ENCODE results near the gene STUB1. TPM values are rescaled to one million over a fixed set of nuclear protein-coding genes. Genes with fewer than 3 reads are reported as not detected.

Gene STUB1
- total and polyA plus RNA-seq, 4 experiments from 2014 or later, result 97.2 to 181 (median 128) TPM

- DNase-seq, result no peak
- Histone ChIP-seq H3K36me3 (ENCODE audit: insufficient read depth, low read length) (no peaks in the 10 kb centered on the region), H3K4me3 (ENCODE audit: low read length in 2 of 2) (no peak overlapping the region), H3K27me3 (ENCODE audit: insufficient read depth, low read length) (no peaks in the 10 kb centered on the region), H3K27ac (ENCODE audit: low read depth, low read length) (no peak overlapping the region), H3K4me1 (ENCODE audit: insufficient read depth, low read length) (peaks cover 33% of the 10 kb centered on the region), H3K9me3 (ENCODE audit: control insufficient read depth in 1 of 2, low read length in 2 of 2) (no peaks in the 10 kb centered on the region)
- Mint-ChIP-seq H3K27ac (peak overlapping the region in 1 of 7 donors; percentile 71), H3K9me3 (peaks cover 0 to 7% (median 0%) of the 10 kb centered on the region in 8 donors), H3K36me3 (peaks cover 0 to 7% of the 10 kb centered on the region in 2 donors), H3K27me3 (peaks cover 0 to 3% of the 10 kb centered on the region in 2 donors), H3K4me3 (peak overlapping the region in 2 of 8 donors; percentile 10 to 17), H3K4me1 (peaks cover 0 to 18% (median 5%) of the 10 kb centered on the region in 4 donors)
- intact Hi-C loops (cut with micrococcal nuclease), result loop anchor here (5.0 kb wide), 1 partner anchor 1333 kb away; the partner anchor contains the start of gene TBL3
- POLR2A ChIA-PET (ENCODE audit: partially characterized antibody), result interaction anchor here (1.1 to 3.5 kb wide), 2 partner anchors 9 to 41 kb away, joined by 3 to 14 read pairs; partner anchors contain the start of gene STUB1
- CTCF ChIA-PET (ENCODE audit: partially characterized antibody), result interaction anchor here (0.5 kb wide), 1 partner anchor 501 kb away, joined by 4 read pairs; no protein-coding TSS in a partner anchor
Measured at GRCh38 chr16:638836-639235, 41.4 kb upstream of the STUB1 start.

GRCh38 chr16:640614-641013 is 39.6 kb upstream of the STUB1 start:
- H3K27ac ChIP-seq (ENCODE audit: low read depth, low read length), result no peak overlapping the region
- H3K4me1 ChIP-seq (ENCODE audit: insufficient read depth, low read length), result peaks cover 22% of the 10 kb centered on the region
- peaks cover 0 to 3% of the 10 kb centered on the region in 2 donors for H3K27me3 Mint-ChIP-seq
- no peaks in the 10 kb centered on the region for H3K9me3 ChIP-seq (ENCODE audit: control insufficient read depth in 1 of 2, low read length in 2 of 2)
- intact Hi-C loops (cut with micrococcal nuclease), result no loop called here
- H3K4me1 Mint-ChIP-seq, result peaks cover 0 to 28% (median 5%) of the 10 kb centered on the region in 4 donors
- H3K4me3 Mint-ChIP-seq, result peak overlapping the region; percentile 43 to 64 (median 54)
- ChIA-PET CTCF (ENCODE audit: partially characterized antibody) (no interaction called here), POLR2A (ENCODE audit: partially characterized antibody) (no interaction called here)
- no peaks in the 10 kb centered on the region for H3K27me3 ChIP-seq (ENCODE audit: insufficient read depth, low read length)
- H3K27ac Mint-ChIP-seq, result peak overlapping the region in 2 of 7 donors; percentile 35 to 42
- H3K36me3 Mint-ChIP-seq, result peaks cover 0 to 7% of the 10 kb centered on the region in 2 donors
- no peak overlapping the region for H3K4me3 ChIP-seq (ENCODE audit: low read length in 2 of 2)
- peaks cover 0 to 7% (median 0%) of the 10 kb centered on the region in 8 donors for H3K9me3 Mint-ChIP-seq
- DNase-seq, result no peak
- no peaks in the 10 kb centered on the region for H3K36me3 ChIP-seq (ENCODE audit: insufficient read depth, low read length)

GRCh38 chr16:641326-642188 is 38.7 kb upstream of the STUB1 start, which contains the start of gene MCRIP2:
Gene MCRIP2, plus strand, starts transcription at chr16:641828. Its CDS starts 164 bp downstream, at chr16:641992.
- Histone ChIP-seq H3K4me1 (ENCODE audit: insufficient read depth, low read length) (peaks cover 22% of the 10 kb centered on the region), H3K27me3 (ENCODE audit: insufficient read depth, low read length) (no peaks in the 10 kb centered on the region), H3K27ac (ENCODE audit: low read depth, low read length) (peak within 1 kb of the TSS; percentile 37), H3K36me3 (ENCODE audit: insufficient read depth, low read length) (no peaks in the 10 kb centered on the region), H3K4me3 (ENCODE audit: low read length in 2 of 2) (peak within 1 kb of the TSS; percentile 17 to 45), H3K9me3 (ENCODE audit: control insufficient read depth in 1 of 2, low read length in 2 of 2) (no peaks in the 10 kb centered on the region)
- Mint-ChIP-seq H3K4me3 (peak within 1 kb of the TSS; percentile 54 to 71 (median 66)), H3K27ac (peak within 1 kb of the TSS in 4 of 7 donors; percentile 32 to 70 (median 38)), H3K4me1 (peaks cover 0 to 28% (median 4%) of the 10 kb centered on the region in 4 donors), H3K9me3 (peaks cover 0 to 3% (median 0%) of the 10 kb centered on the region in 8 donors), H3K27me3 (peaks cover 0 to 3% of the 10 kb centered on the region in 2 donors), H3K36me3 (peaks cover 0 to 3% of the 10 kb centered on the region in 2 donors)
- intact Hi-C loops (cut with micrococcal nuclease), result no loop called here
- ChIA-PET POLR2A (ENCODE audit: partially characterized antibody) (interaction anchor here (0.7 to 1.6 kb wide), 4 partner anchors 27 to 54 kb away, joined by 4 to 6 read pairs (median 6); partner anchors contain the start of genes RHBDL1, RHOT2 and STUB1), CTCF (ENCODE audit: partially characterized antibody) (interaction anchor here (0.8 kb wide), 1 partner anchor 27 kb away, joined by 3 read pairs; the partner anchor contains the start of gene RHOT2)
- peak in 4 of 5 donors; percentile 45 to 57 (median 50) for DNase-seq

- Histone ChIP-seq H3K27me3 (ENCODE audit: insufficient read depth, low read length) (no peaks in the 10 kb centered on the region), H3K27ac (ENCODE audit: low read depth, low read length) (no peak overlapping the region), H3K4me3 (ENCODE audit: low read length in 2 of 2) (peak overlapping the region; percentile 17 to 45), H3K36me3 (ENCODE audit: insufficient read depth, low read length) (no peaks in the 10 kb centered on the region), H3K4me1 (ENCODE audit: insufficient read depth, low read length) (peaks cover 20% of the 10 kb centered on the region), H3K9me3 (ENCODE audit: control insufficient read depth in 1 of 2, low read length in 2 of 2) (no peaks in the 10 kb centered on the region)
- Mint-ChIP-seq H3K4me1 (peaks cover 0 to 30% (median under 1%) of the 10 kb centered on the region in 4 donors), H3K27ac (peak overlapping the region in 2 of 7 donors; percentile 32 to 70), H3K9me3 (no peaks in the 10 kb centered on the region), H3K27me3 (no peaks in the 10 kb centered on the region), H3K4me3 (peak overlapping the region; percentile 54 to 71 (median 66)), H3K36me3 (no peaks in the 10 kb centered on the region)
- ChIA-PET CTCF (ENCODE audit: partially characterized antibody) (interaction anchor here (0.8 kb wide), 1 partner anchor 26 kb away, joined by 3 read pairs; the partner anchor contains the start of gene RHOT2), POLR2A (ENCODE audit: partially characterized antibody) (interaction anchor here (0.7 to 1.6 kb wide), 4 partner anchors 26 to 53 kb away, joined by 4 to 6 read pairs (median 6); partner anchors contain the start of genes RHBDL1, RHOT2 and STUB1)
- intact Hi-C loops (cut with micrococcal nuclease), result no loop called here
- peak in 3 of 5 donors; percentile 18 to 28 (median 23) for DNase-seq
Measured at GRCh38 chr16:642189-643049, 37.8 kb upstream of the STUB1 start.

- Histone ChIP-seq H3K27ac (ENCODE audit: low read depth, low read length) (no peak overlapping the region), H3K4me1 (ENCODE audit: insufficient read depth, low read length) (peaks cover 23% of the 10 kb centered on the region), H3K27me3 (ENCODE audit: insufficient read depth, low read length) (no peaks in the 10 kb centered on the region), H3K9me3 (ENCODE audit: control insufficient read depth in 1 of 2, low read length in 2 of 2) (no peaks in the 10 kb centered on the region), H3K4me3 (ENCODE audit: low read length in 2 of 2) (no peak overlapping the region), H3K36me3 (ENCODE audit: insufficient read depth, low read length) (no peaks in the 10 kb centered on the region)
- Mint-ChIP-seq H3K36me3 (no peaks in the 10 kb centered on the region), H3K4me3 (peak overlapping the region in 7 of 8 donors; percentile 54 to 67 (median 65)), H3K4me1 (peaks cover 0 to 28% (median 3%) of the 10 kb centered on the region in 4 donors), H3K27ac (peak overlapping the region in 1 of 7 donors; percentile 32), H3K27me3 (no peaks in the 10 kb centered on the region), H3K9me3 (no peaks in the 10 kb centered on the region)
- ChIA-PET CTCF (ENCODE audit: partially characterized antibody) (no interaction called here), POLR2A (ENCODE audit: partially characterized antibody) (interaction anchor here (1.1 to 1.6 kb wide), 4 partner anchors 25 to 37 kb away, joined by 3 to 6 read pairs (median 6); partner anchors contain the start of genes RHBDL1, RHOT2 and STUB1)
- no peak for DNase-seq
- intact Hi-C loops (cut with micrococcal nuclease), result no loop called here
Measured at GRCh38 chr16:643050-643368, 37.2 kb upstream of the STUB1 start.

- Histone ChIP-seq H3K4me1 (ENCODE audit: insufficient read depth, low read length) (peaks cover 30% of the 10 kb centered on the region), H3K9me3 (ENCODE audit: control insufficient read depth in 1 of 2, low read length in 2 of 2) (no peaks in the 10 kb centered on the region), H3K36me3 (ENCODE audit: insufficient read depth, low read length) (no peaks in the 10 kb centered on the region), H3K27me3 (ENCODE audit: insufficient read depth, low read length) (no peaks in the 10 kb centered on the region), H3K27ac (ENCODE audit: low read depth, low read length) (no peak overlapping the region), H3K4me3 (ENCODE audit: low read length in 2 of 2) (no peak overlapping the region)
- POLR2A ChIA-PET (ENCODE audit: partially characterized antibody), result no interaction called here
- peak overlapping the region in 1 of 7 donors; percentile 35 for H3K27ac Mint-ChIP-seq
- intact Hi-C loops (cut with micrococcal nuclease), result no loop called here
- no peaks in the 10 kb centered on the region for H3K36me3 Mint-ChIP-seq
- H3K27me3 Mint-ChIP-seq, result no peaks in the 10 kb centered on the region
- H3K9me3 Mint-ChIP-seq, result no peaks in the 10 kb centered on the region
- no peak for DNase-seq
- peak overlapping the region in 6 of 8 donors; percentile 30 to 72 (median 58) for H3K4me3 Mint-ChIP-seq
- H3K4me1 Mint-ChIP-seq, result peaks cover 0 to 34% (median 7%) of the 10 kb centered on the region in 4 donors
- CTCF ChIA-PET (ENCODE audit: partially characterized antibody), result no interaction called here
Measured at GRCh38 chr16:644556-644955, 35.7 kb upstream of the STUB1 start.

Data from CD4-positive, alpha-beta memory T cell (primary cell).